GM18511 (cell line): ENCODE results near the gene RSPH1.

Source experiments
- ATAC-seq: cut with Tn5 transposase; IDR thresholded peaks from one replicate; pipeline ENCODE4 v1.9.1; 2021; ENCODE audit warnings: mild to moderate bottlenecking, moderate library complexity; ENCODE audit not compliant: unreplicated experiment

RSPH1 gene

GRCh38 chr21:42513985-42514882 is 18.2 kb upstream of the RSPH1 start:
- peak; percentile 66 for ATAC-seq

- ATAC-seq: peak; percentile 46
Measured at GRCh38 chr21:42513151-42513984, 17.3 kb upstream of the RSPH1 start, which contains the start of gene SLC37A1. TSS of gene SLC37A1 (plus strand) at chr21:42513852. CDS start at chr21:42518455, 4,603 bp downstream.

- ATAC-seq: no peak
Measured at GRCh38 chr21:42512346-42513034, 16.5 kb upstream of the RSPH1 start.

GRCh38 chr21:42509244-42509643 is 13.2 kb upstream of the RSPH1 start:
- ATAC-seq: no peak

- no peak for ATAC-seq
Measured at GRCh38 chr21:42508371-42508770, 12.3 kb upstream of the RSPH1 start.

GRCh38 chr21:42507418-42507817 is 11.4 kb upstream of the RSPH1 start:
- no peak for ATAC-seq

GRCh38 chr21:42505090-42505726 is 9.2 kb upstream of the RSPH1 start:
- peak; percentile 96 for ATAC-seq

- ATAC-seq: no peak
Measured at GRCh38 chr21:42503711-42504110, 7.7 kb upstream of the RSPH1 start.

- no peak for ATAC-seq
Measured at GRCh38 chr21:42500736-42501135, 4.7 kb upstream of the RSPH1 start.

- ATAC-seq: no peak
Measured at GRCh38 chr21:42500225-42500624, 4.2 kb upstream of the RSPH1 start.

- ATAC-seq: no peak
Measured at GRCh38 chr21:42499444-42500112, 3.6 kb upstream of the RSPH1 start.

- ATAC-seq: no peak
Measured at GRCh38 chr21:42498012-42498411, 2.0 kb upstream of the RSPH1 start.

GRCh38 chr21:42496839-42497202 is 797 bp upstream of the RSPH1 start:
- no peak for ATAC-seq

- no peak for ATAC-seq
Measured at GRCh38 chr21:42495765-42496119, 282 bp downstream of the RSPH1 start.

- no peak for ATAC-seq
Measured at GRCh38 chr21:42495027-42495426, 997 bp downstream of the RSPH1 start.

GRCh38 chr21:42493109-42494060 is 2.6 kb downstream of the RSPH1 start:
- ATAC-seq: no peak

- no peak for ATAC-seq
Measured at GRCh38 chr21:42492201-42492600, 3.8 kb downstream of the RSPH1 start.

- no peak for ATAC-seq
Measured at GRCh38 chr21:42491328-42491727, 4.7 kb downstream of the RSPH1 start.

- no peak for ATAC-seq
Measured at GRCh38 chr21:42490720-42491119, 5.3 kb downstream of the RSPH1 start.
